Measurements from ENCODE around the gene CCDC188. TPM values are rescaled to one million over a fixed set of nuclear protein-coding genes. Genes with fewer than 3 reads are reported as not detected.

The CCDC188 gene
- total and polyA plus RNA-seq, 2 of the 8 experiments (the other 6 are each of a cell fraction or from before 2014, with no cell fraction given) = not detected

DNA sequence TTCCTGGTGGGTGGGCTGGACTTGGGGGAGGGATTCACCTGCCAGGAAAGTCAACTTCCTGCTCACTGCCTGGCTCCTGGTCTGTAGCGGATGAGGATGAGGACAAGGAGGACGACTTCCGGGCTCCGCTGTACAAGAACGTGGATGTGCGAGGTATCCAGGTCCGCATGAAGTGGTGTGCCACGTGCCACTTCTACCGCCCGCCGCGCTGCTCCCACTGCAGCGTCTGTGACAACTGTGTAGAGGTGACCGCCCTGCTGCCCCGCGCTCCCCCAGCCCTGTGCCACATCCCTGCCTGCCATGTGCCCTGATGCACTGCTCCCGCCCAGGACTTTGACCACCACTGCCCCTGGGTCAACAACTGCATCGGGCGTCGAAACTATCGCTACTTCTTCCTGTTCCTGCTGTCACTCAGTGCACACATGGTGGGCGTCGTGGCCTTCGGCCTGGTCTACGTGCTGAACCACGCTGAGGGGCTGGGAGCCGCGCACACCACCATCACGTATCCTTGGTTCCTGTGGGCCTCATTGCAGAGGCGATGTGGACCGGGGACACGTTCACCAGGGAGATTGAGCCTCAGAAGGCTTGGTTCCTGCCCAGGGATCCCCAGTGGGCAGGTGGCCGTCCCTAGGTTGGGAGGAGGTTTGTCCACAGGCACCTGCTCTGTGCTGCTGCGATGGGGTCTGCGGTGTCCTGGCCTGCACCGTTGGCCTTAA, 11.3 kb downstream of the CCDC188 start:
- no peak overlapping the region for H3K23ac ChIP-seq (ENCODE audit: insufficient read length)
- no peak overlapping the region for H2BK12ac ChIP-seq (ENCODE audit: low read depth, low read length)
- H3K36me3 ChIP-seq (ENCODE audit: control insufficient read depth in 2 of 4, insufficient read depth in 4 of 4, low read length in 3 of 4) = peaks cover 0 to 6% (median 2%) of the 10 kb centered on the region in 4 experiments; a peak in 1 of 8 replicates
- WGBS, 2 experiments (ENCODE audit: extremely low coverage in 1 of 2, insufficient coverage in 1 of 2, insufficient read length in 1 of 2, insufficient replicate concordance in 2 of 2, low coverage in 1 of 2, low lambda C conversion rate in 2 of 2, missing lambda C conversion rate in 1 of 2) = 95% methylated on average over 30 of the region's 36 CpGs; no CpG with 5 or more reads in 1 of the 2 experiments
- DNase-seq (ENCODE audit: low read depth in 1 of 2, low spot score in 2 of 2) (no peak), FAIRE-seq (no peak)
- H3K4me1 ChIP-seq (replicated peaks in 1 of 4; ENCODE audit: control insufficient read depth in 3 of 4, insufficient read depth in 4 of 4, low read length in 3 of 4) = no peaks in the 10 kb centered on the region
- no peak overlapping the region for H2BK5ac ChIP-seq (ENCODE audit: low read depth, low read length)
- no peak overlapping the region for H3K9ac ChIP-seq (replicated peaks in 1 of 4; ENCODE audit: extremely low read depth in 1 of 4, low read depth in 3 of 4, low read length in 3 of 4)
- no peak overlapping the region for H2BK20ac ChIP-seq (ENCODE audit: low read length)
- peaks cover 0 to 15% of the 10 kb centered on the region in 2 experiments; a peak in 3 of 4 replicates for H3K79me2 ChIP-seq (ENCODE audit: control insufficient read depth in 1 of 2, insufficient read depth in 2 of 2, low read length in 2 of 2)
- H4K8ac ChIP-seq (ENCODE audit: extremely low read depth, insufficient read depth, low read length) = no peak overlapping the region
- H3K27ac ChIP-seq (ENCODE audit: low read depth, low read length) = no peak overlapping the region
- H3K27me3 ChIP-seq (replicated peaks in 1 of 4; ENCODE audit: control insufficient read depth in 3 of 4, extremely low read depth in 1 of 4, insufficient read depth in 3 of 4, low read length in 3 of 4) = no peaks in the 10 kb centered on the region
- ChIA-PET POLR2A (ENCODE audit: partially characterized antibody) (interaction anchor here (0.7 to 10.1 kb wide), 4 partner anchors 12 to 53 kb away, joined by 3 to 104 read pairs (median 22); partner anchors contain the start of gene TRMT2A), CTCF (ENCODE audit: partially characterized antibody) (interaction anchor here (1.0 to 2.5 kb wide), 4 partner anchors 10 to 119 kb away, joined by 3 to 13 read pairs (median 7); no protein-coding TSS in a partner anchor)
- no peak overlapping the region for H4K5ac ChIP-seq (ENCODE audit: insufficient read length, low read depth, low read length)
- no peaks in the 10 kb centered on the region for H3K23me2 ChIP-seq (ENCODE audit: low read depth, low read length)
- H3K4me3 ChIP-seq (ENCODE audit: extremely low read depth in 1 of 4, insufficient read depth in 2 of 4, low read depth in 3 of 4, low read length in 4 of 4) = no peak overlapping the region
- H4K20me1 ChIP-seq (replicated peaks in 1 of 2; ENCODE audit: control insufficient read depth in 1 of 2, insufficient read depth in 2 of 2, low read length in 2 of 2) = peaks cover 12 to 33% of the 10 kb centered on the region in 2 experiments
- no peak overlapping the region for H4K91ac ChIP-seq (replicated peaks; ENCODE audit: insufficient read length, low read length)
- no peak overlapping the region for H3K18ac ChIP-seq (ENCODE audit: extremely low read depth, low read length)
- no peak overlapping the region for H3K4ac ChIP-seq (replicated peaks; ENCODE audit: insufficient read length, low read depth, low read length)
- no peak overlapping the region for H2AK5ac ChIP-seq (ENCODE audit: low read depth, low read length)
- no peak overlapping the region for H2BK120ac ChIP-seq (replicated peaks; ENCODE audit: low read depth, low read length)
- no peaks in the 10 kb centered on the region for H3K9me3 ChIP-seq (ENCODE audit: insufficient read depth in 2 of 2, low read depth in 1 of 2, low read length in 1 of 2)
- no peak overlapping the region for H3K56ac ChIP-seq (replicated peaks; ENCODE audit: insufficient read length, low read depth, low read length)
- no peak overlapping the region for H2AFZ ChIP-seq (ENCODE audit: low read length)
- peaks cover 21% of the 10 kb centered on the region for H3K79me1 ChIP-seq (ENCODE audit: low read depth, low read length)
- H2BK15ac ChIP-seq (ENCODE audit: low read length) = no peak overlapping the region
- H3K14ac ChIP-seq (ENCODE audit: insufficient read length) = no peak overlapping the region
- no peak overlapping the region for H3K4me2 ChIP-seq (ENCODE audit: insufficient read depth in 1 of 2, low read depth in 2 of 2, low read length in 2 of 2)
- no peak for TF ChIP-seq BCL11A (IDR thresholded peaks at IDR 0.05; ENCODE audit: low read depth in 2 of 2, low read length in 2 of 2)
- TF ChIP-seq ZNF274 (IDR thresholded peaks at IDR 0.05; ENCODE audit: borderline replicate concordance, extremely low read depth, low read length) = no peak
- TF ChIP-seq, protein P1, sequence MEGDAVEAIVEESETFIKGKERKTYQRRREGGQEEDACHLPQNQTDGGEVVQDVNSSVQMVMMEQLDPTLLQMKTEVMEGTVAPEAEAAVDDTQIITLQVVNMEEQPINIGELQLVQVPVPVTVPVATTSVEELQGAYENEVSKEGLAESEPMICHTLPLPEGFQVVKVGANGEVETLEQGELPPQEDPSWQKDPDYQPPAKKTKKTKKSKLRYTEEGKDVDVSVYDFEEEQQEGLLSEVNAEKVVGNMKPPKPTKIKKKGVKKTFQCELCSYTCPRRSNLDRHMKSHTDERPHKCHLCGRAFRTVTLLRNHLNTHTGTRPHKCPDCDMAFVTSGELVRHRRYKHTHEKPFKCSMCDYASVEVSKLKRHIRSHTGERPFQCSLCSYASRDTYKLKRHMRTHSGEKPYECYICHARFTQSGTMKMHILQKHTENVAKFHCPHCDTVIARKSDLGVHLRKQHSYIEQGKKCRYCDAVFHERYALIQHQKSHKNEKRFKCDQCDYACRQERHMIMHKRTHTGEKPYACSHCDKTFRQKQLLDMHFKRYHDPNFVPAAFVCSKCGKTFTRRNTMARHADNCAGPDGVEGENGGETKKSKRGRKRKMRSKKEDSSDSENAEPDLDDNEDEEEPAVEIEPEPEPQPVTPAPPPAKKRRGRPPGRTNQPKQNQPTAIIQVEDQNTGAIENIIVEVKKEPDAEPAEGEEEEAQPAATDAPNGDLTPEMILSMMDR (IDR thresholded peaks at IDR 0.05; ENCODE audit: control extremely low read depth in 1 of 3, insufficient read depth in 1 of 3, low read depth in 1 of 3, low read length in 3 of 3) = no peak
- TF ChIP-seq RNF2 (IDR thresholded peaks at IDR 0.05; ENCODE audit: borderline replicate concordance, low read depth, low read length, missing control alignments, poor library complexity, severe bottlenecking) = no peak
- TF ChIP-seq CHD2 (IDR thresholded peaks at IDR 0.05; ENCODE audit: low read length) = no peak
- TF ChIP-seq RAD21 (IDR thresholded peaks at IDR 0.05 in 1 of 2, conservative IDR thresholded peaks at IDR 0.05 in 1 of 2; ENCODE audit: low read depth in 2 of 2, low read length in 2 of 2) = no peak
- no peak for TF ChIP-seq YY1 (IDR thresholded peaks at IDR 0.05; ENCODE audit: low read depth, low read length)
- TF ChIP-seq EGR1 (IDR thresholded peaks at IDR 0.05; ENCODE audit: borderline replicate concordance, low read depth, low read length) = no peak
- TF ChIP-seq SP2 (IDR thresholded peaks at IDR 0.05; ENCODE audit: low read length) = no peak
